Osteoblast (primary cell): ENCODE data around the gene VPS26B. TPM values are rescaled to one million over a fixed set of nuclear protein-coding genes. Genes with fewer than 3 reads are reported as not detected.

Source experiments
- DNase-seq: peaks from one replicate; pipeline ENCODE4 v3.0.0; 2011; ENCODE audit warnings: low spot score, mixed read lengths; ENCODE audit not compliant: insufficient read length; ENCODE audit errors: missing footprints
- H2AFZ ChIP-seq: 2 replicates; pipeline ENCODE4 v1.6.0; 2011; ENCODE audit warnings: mild to moderate bottlenecking, low read length
- H3K27ac ChIP-seq: 2 replicates; pipeline ENCODE4 v1.5.1; 2011; ENCODE audit warnings: mild to moderate bottlenecking, low read depth, low read length, moderate library complexity
- H3K27me3 ChIP-seq: 2 replicates; pipeline ENCODE4 v1.6.0; 2012; ENCODE audit warnings: mild to moderate bottlenecking, control low read depth, inconsistent platforms, low read length, moderate library complexity; ENCODE audit not compliant: insufficient read depth
- H3K36me3 ChIP-seq: 2 replicates; pipeline ENCODE4 v1.5.1; 2011; ENCODE audit warnings: mild to moderate bottlenecking, low read length, control low read depth, moderate library complexity; ENCODE audit not compliant: insufficient read depth
- H3K4me1 ChIP-seq: 2 replicates; pipeline ENCODE4 v1.5.1; 2011; ENCODE audit warnings: mild to moderate bottlenecking, low read length, control low read depth, moderate library complexity; ENCODE audit not compliant: insufficient read depth
- H3K4me2 ChIP-seq: 2 replicates; pipeline ENCODE4 v1.6.0; 2011; ENCODE audit warnings: mild to moderate bottlenecking, low read length; ENCODE audit not compliant: insufficient read depth
- H3K4me3 ChIP-seq: fragments of 200-600 bp; sonication (generic); 3 replicates; pipeline ENCODE4 v1.5.1; 2012; ENCODE audit warnings: mild to moderate bottlenecking, low read length, inconsistent platforms; ENCODE audit not compliant: insufficient read depth
- H3K79me2 ChIP-seq: 2 replicates; pipeline ENCODE4 v1.6.0; 2012; ENCODE audit warnings: mild to moderate bottlenecking, low read length, control low read depth, inconsistent platforms; ENCODE audit not compliant: insufficient read depth
- H3K9me3 ChIP-seq: 2 replicates; pipeline ENCODE4 v1.5.1; 2011; ENCODE audit warnings: low read depth, low read length, control low read depth
- H4K20me1 ChIP-seq: 2 replicates; pipeline ENCODE4 v1.6.0; 2012; ENCODE audit warnings: mild to moderate bottlenecking, low read length, control low read depth; ENCODE audit not compliant: insufficient read depth
- total RNA-seq: library from RNA; depleted of rRNA; stranded (reverse); fragments of >200 nt; gene quantifications from 2 replicates; pipeline ENCODE4 v1.2.3, GENCODE V29; 2012
- TF ChIP-seq, protein P1 (sequence below): IDR thresholded peaks from 2 replicates; pipeline ENCODE4 v1.5.1; 2011; ENCODE audit warnings: mild to moderate bottlenecking, low read depth, low read length, moderate library complexity; ENCODE audit errors: extremely low read depth

Gene VPS26B
- total RNA-seq, 1 donor: 54.3 TPM

DNA sequence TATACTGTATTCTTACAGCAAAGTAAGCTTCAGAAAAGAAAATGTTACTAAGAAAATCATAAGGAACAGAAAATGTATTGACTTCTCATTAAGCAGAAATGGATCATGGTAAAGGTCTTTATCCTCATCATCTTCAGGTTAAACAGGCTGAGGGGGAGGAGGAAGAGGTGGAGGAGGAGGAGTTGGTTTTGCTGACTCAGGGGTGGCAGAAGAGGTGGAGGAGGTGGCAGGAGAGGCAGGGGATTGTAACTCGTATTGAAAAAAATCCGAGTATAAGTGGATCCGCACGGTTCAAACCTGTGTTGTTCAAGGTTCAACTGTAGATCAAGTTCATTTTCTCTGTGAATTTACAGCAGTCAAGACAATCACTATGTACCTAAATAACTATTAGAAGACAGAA is 64.7 kb downstream of the VPS26B start:
- no peaks in the 10 kb centered on the region for H3K36me3 ChIP-seq
- H2AFZ ChIP-seq: no peak overlapping the region
- no peaks in the 10 kb centered on the region for H4K20me1 ChIP-seq
- no peak overlapping the region for H3K27ac ChIP-seq
- H3K27me3 ChIP-seq: no peaks in the 10 kb centered on the region
- H3K4me1 ChIP-seq: no peaks in the 10 kb centered on the region
- H3K79me2 ChIP-seq: no peaks in the 10 kb centered on the region
- no peak for DNase-seq
- no peak overlapping the region for H3K4me2 ChIP-seq
- no peak overlapping the region for H3K4me3 ChIP-seq
- H3K9me3 ChIP-seq: no peaks in the 10 kb centered on the region
- TF ChIP-seq, protein P1, sequence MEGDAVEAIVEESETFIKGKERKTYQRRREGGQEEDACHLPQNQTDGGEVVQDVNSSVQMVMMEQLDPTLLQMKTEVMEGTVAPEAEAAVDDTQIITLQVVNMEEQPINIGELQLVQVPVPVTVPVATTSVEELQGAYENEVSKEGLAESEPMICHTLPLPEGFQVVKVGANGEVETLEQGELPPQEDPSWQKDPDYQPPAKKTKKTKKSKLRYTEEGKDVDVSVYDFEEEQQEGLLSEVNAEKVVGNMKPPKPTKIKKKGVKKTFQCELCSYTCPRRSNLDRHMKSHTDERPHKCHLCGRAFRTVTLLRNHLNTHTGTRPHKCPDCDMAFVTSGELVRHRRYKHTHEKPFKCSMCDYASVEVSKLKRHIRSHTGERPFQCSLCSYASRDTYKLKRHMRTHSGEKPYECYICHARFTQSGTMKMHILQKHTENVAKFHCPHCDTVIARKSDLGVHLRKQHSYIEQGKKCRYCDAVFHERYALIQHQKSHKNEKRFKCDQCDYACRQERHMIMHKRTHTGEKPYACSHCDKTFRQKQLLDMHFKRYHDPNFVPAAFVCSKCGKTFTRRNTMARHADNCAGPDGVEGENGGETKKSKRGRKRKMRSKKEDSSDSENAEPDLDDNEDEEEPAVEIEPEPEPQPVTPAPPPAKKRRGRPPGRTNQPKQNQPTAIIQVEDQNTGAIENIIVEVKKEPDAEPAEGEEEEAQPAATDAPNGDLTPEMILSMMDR: no peak

DNA sequence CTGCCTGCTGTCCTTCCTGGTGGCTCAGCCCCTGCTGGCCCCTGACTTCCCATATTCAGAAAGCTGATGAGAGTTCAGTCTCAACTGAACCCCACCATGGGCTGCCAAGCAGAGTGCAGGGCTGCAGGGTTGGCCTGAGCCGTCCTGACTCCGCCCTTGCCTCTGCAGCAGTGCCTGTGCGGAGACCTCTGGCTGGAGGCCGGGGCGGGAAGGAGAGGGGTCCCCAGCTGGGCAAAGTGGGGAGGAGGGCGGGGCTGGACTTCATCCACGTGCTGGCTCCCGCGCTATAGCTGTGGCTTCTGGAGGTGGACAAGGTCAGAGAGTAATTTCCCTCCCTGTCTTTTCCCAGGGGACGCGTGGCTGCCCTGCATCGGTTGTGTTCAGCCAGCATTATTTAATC is 65.3 kb downstream of the VPS26B start:
- no peak for DNase-seq
- Histone ChIP-seq H3K4me3 (no peak overlapping the region), H3K4me2 (no peak overlapping the region), H3K4me1 (no peaks in the 10 kb centered on the region), H2AFZ (no peak overlapping the region), H3K9me3 (no peaks in the 10 kb centered on the region), H3K79me2 (no peaks in the 10 kb centered on the region), H3K36me3 (no peaks in the 10 kb centered on the region), H3K27me3 (no peaks in the 10 kb centered on the region), H3K27ac (no peak overlapping the region), H4K20me1 (no peaks in the 10 kb centered on the region)
- TF ChIP-seq, protein P1: no peak

DNA sequence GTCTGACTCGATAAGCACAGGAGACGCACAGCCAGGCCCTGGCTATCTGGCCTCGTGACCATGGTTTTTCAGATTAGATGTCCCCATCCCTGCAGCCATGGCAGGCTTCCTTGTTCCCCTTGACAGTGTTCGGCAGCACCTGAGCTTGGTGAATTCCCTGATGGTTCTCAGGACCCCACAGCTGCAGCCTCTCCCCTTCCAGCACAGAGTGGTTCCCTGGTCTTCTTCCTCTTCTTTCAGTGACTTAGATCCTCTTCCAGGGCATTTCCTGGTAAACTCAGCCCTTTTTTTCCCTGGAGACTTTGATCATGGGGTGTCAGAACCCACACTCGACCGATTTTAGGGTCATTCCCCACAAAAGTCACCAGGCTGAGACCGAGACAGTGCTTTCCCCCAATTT is 66.2 kb downstream of the VPS26B start:
- Histone ChIP-seq H3K9me3 (no peaks in the 10 kb centered on the region), H3K4me3 (no peak overlapping the region), H3K4me2 (no peak overlapping the region)

DNA sequence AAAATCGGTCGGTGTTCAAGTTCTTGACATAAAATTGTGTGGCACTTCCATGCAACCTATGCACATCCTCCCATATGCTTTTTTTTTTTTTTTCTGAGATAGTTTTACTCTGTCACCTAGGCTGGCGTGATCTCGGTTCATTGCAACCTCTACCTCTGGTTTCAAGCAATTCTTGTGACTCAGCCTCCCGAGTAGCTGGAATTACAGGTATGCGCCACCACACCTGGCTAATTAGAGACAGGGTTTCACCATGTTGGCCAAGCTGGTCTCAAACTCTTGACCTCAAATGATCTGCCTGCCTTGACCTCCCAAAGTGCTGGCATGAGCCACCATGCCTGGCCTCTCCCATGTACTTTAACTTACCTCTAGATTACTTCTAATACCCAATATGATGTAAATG is 66.7 kb downstream of the VPS26B start:
- no peak overlapping the region for H3K27ac ChIP-seq
- H3K4me1 ChIP-seq: no peaks in the 10 kb centered on the region
- H3K9me3 ChIP-seq: no peaks in the 10 kb centered on the region
- H3K79me2 ChIP-seq: no peaks in the 10 kb centered on the region
- no peak overlapping the region for H2AFZ ChIP-seq
- no peaks in the 10 kb centered on the region for H3K36me3 ChIP-seq
- H3K4me2 ChIP-seq: no peak overlapping the region
- TF ChIP-seq, protein P1: no peak
- no peak overlapping the region for H3K4me3 ChIP-seq
- H3K27me3 ChIP-seq: no peaks in the 10 kb centered on the region
- no peak for DNase-seq
- H4K20me1 ChIP-seq: no peaks in the 10 kb centered on the region

More for the DNA sequence above, 66.2 kb downstream of the VPS26B start:
- no peak overlapping the region for H2AFZ ChIP-seq
- no peak for DNase-seq
- no peaks in the 10 kb centered on the region for H3K36me3 ChIP-seq
- no peaks in the 10 kb centered on the region for H3K27me3 ChIP-seq
- no peaks in the 10 kb centered on the region for H3K79me2 ChIP-seq
- TF ChIP-seq, protein P1: no peak
- no peak overlapping the region for H3K27ac ChIP-seq
- H4K20me1 ChIP-seq: no peaks in the 10 kb centered on the region
- no peaks in the 10 kb centered on the region for H3K4me1 ChIP-seq
